ENCODE results near the gene CALHM2. TPM values are rescaled to one million over a fixed set of nuclear protein-coding genes. Genes with fewer than 3 reads are reported as not detected.
"Not testable (repeated sequence)": the region's sequence is repeated elsewhere in the genome, so short reads cannot be mapped to it uniquely, and the experiment has no call there.

Gene CALHM2
- polyA plus RNA-seq, 4 donors, result 12.5 to 15.0 (median 13.8) TPM

- DNase-seq (ENCODE audit: low read depth in 4 of 4, low spot score in 3 of 4), result no peak
These were observed 28.4 kb downstream of the CALHM2 start for GRCh38 chr10:103423748-103424147.

DNA sequence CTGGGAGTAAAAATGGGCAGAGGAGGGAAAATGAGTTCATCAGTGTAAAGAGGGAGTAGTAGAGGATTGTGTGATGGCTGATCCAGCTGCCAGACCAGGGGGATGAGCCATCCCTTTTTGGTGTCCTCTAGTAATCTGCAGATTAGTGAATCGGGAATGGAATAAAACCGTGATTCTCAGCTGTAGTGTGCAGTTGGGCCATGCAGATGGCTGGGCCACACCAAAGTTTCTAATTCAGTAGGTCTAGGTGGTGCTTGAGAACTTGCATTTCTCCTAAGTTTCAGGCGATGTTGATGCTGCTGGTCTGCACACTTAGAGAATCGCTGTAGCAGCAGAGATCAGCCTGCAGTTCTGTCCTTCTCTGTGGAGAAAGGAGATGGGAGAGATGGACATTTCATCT is 33.1 kb downstream of the CALHM2 start:
- DNase-seq (ENCODE audit: low read depth in 4 of 4, low spot score in 3 of 4), result no peak

DNA sequence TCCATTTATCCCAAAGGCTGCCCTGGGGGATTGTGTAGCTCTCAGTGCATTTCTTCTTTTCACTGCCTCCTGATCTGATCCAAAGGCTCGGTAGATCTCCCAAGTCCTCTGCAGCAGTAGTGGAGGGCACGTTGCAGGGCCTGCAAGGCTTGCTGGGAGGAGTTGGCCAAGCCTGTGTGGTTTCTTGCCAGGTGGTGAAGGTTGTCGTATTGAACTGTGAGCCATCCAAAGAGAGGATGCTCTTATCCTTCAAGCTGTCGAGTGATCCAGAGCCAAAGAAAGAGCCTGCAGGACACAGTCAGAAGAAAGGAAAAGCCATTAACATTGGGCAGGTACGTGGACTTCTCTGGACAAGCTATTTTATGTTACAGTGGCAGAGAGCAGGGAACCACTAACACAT is 34.6 kb downstream of the CALHM2 start:
- no peak for DNase-seq (ENCODE audit: low read depth in 4 of 4, low spot score in 3 of 4)

GRCh38 chr10:103417148-103417469 is 35.1 kb downstream of the CALHM2 start:
- DNase-seq (ENCODE audit: low read depth in 4 of 4, low spot score in 3 of 4), result not testable (repeated sequence)

DNA sequence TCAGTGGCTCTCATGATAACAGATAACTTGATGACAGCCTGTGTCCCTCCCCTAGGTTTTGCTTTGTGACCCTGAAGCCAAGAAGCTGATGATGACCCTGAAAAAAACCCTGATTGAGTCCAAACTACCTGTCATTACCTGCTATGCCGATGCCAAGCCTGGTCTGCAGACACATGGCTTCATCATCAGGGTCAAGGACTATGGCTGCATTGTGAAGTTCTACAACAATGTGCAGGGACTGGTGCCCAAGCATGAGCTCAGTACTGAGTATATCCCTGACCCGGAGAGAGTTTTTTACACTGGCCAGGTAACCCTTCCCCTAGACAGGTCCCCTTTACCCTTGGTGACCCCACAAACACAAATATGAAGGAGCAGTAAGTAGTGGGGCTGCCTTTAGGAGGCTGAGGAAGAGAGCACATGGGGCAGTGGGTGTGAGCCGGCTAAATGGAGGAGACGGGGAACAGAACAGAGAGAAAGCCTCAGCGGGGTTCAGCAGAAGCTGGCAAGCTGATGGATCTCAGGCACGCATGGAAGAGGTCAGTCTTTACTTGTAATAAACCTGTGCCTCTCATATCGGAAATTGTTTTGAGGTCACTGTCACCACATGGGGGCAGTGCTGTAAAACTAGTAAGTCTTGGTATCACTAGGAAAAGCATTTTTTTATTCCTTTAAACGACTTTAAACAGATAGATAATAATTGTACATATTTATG is 35.6 kb downstream of the CALHM2 start:
- peak; percentile 43 to 53 (median 49) for DNase-seq (ENCODE audit: low read depth in 4 of 4, low spot score in 3 of 4)

DNA sequence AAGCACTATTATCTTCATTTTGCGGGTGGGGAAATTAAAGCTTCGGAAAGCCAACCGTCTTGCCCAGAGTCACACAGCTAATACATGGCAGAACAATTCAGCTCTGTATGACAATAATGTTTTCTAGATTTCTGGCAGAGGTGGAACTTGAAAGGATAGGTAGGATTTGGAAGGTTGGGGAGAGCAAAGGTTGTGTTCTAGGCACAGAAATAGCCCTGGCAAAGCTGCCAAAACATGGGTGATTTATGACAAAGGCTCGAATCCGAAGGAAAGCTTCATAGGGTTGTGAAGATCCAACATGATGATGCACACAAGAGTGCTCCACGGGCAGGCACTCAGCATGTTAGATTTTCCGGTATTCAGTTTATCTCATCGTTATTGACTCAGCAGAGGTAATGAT is 36.6 kb downstream of the CALHM2 start:
- no peak for DNase-seq (ENCODE audit: low read depth in 4 of 4, low spot score in 3 of 4)

DNA sequence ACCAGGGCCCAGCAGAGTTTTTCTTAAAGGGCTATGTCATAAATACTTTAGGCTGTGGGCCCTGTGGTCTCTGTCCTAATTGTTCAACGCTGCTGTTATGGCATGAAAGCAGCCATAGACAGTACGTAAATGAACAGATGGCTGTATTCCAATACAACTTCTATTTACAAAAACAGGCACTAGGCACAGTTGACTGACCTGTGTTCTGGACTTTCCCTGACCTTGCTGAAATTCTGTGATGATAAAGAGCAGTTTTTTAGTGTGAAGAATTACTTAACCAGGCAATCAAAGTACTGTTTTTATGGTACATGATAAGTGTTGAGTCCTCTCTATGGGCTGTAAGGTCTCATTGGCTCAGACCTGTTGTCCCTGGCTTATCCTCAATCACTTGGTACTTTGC is 38.6 kb downstream of the CALHM2 start:
- DNase-seq (ENCODE audit: low read depth in 4 of 4, low spot score in 3 of 4), result no peak

- DNase-seq (ENCODE audit: low read depth in 4 of 4, low spot score in 3 of 4), result no peak
These were observed 54.9 kb downstream of the CALHM2 start for GRCh38 chr10:103397191-103397825.

GRCh38 chr10:103396789-103397087 is 55.4 kb downstream of the CALHM2 start:
- DNase-seq (ENCODE audit: low read depth in 4 of 4, low spot score in 3 of 4), result peak in 1 of 4 donors; percentile 4

Other genes starting within 250 kb of the CALHM2 start
- gene RPEL1, start 206.5 kb downstream of the CALHM2 start, polyA plus RNA-seq (ENCODE audit: insufficient read length in 4 of 4), result under 1 TPM; 0.11 to 0.21 (median 0.16) TPM
- 1 to 10 TPM in 2 of 4 donors, under 1 TPM in 2; 0.30 to 1.7 (median 0.92) TPM for gene INA, start 175.2 kb downstream of the CALHM2 start, polyA plus RNA-seq (ENCODE audit: insufficient read length in 4 of 4)
- 10 to 100 TPM; 13.4 to 16.7 (median 15.1) TPM for gene PCGF6, start 101.2 kb downstream of the CALHM2 start, polyA plus RNA-seq (ENCODE audit: insufficient read length in 4 of 4)
- gene TAF5, start 84.4 kb downstream of the CALHM2 start, polyA plus RNA-seq (ENCODE audit: insufficient read length in 4 of 4), result 1 to 10 TPM; 7.0 to 9.0 (median 8.4) TPM
- gene ATP5MK, start 55.9 kb downstream of the CALHM2 start, polyA plus RNA-seq (ENCODE audit: insufficient read length in 4 of 4), result 100 to 1,000 TPM; 223 to 267 (median 239) TPM
- 10 to 100 TPM; 31.0 to 36.1 (median 34.8) TPM for gene PDCD11, start 55.7 kb downstream of the CALHM2 start, polyA plus RNA-seq (ENCODE audit: insufficient read length in 4 of 4)
- under 1 TPM; 0.06 to 0.09 (median 0.07) TPM for gene CALHM1, start 6.5 kb upstream of the CALHM2 start, polyA plus RNA-seq (ENCODE audit: insufficient read length in 4 of 4)
- under 1 TPM in 2 of 4 donors, not detected in 2; 0.05 to 0.10 TPM for gene CALHM3, start 26.9 kb upstream of the CALHM2 start, polyA plus RNA-seq (ENCODE audit: insufficient read length in 4 of 4)
- 1 to 10 TPM; 1.2 to 1.7 (median 1.4) TPM for gene NEURL1, start 41.3 kb upstream of the CALHM2 start, polyA plus RNA-seq (ENCODE audit: insufficient read length in 4 of 4)